Measurements from ENCODE around the gene NEUROD4.

GRCh38 chr12:54981796-54982195 is 38.0 kb upstream of the NEUROD4 start:
- TF ChIP-seq POLR2A (IDR thresholded peaks at IDR 0.05; ENCODE audit: low read length) = no peak
- no peak for TF ChIP-seq GATA1 (IDR thresholded peaks at IDR 0.05; ENCODE audit: low read depth, low read length)
